Measurements from ENCODE around the gene RPS6KA2.

- TF ChIP-seq CTCF (IDR thresholded peaks at IDR 0.05) (no peak), TCF7L2 (IDR thresholded peaks at IDR 0.05; ENCODE audit: low read depth, low read length) (no peak), SIN3A (IDR thresholded peaks at IDR 0.05; ENCODE audit: borderline replicate concordance, insufficient read depth, low read depth, low read length) (no peak), REST (IDR thresholded peaks at IDR 0.05; ENCODE audit: insufficient read depth in 1 of 2, low read depth in 2 of 2, low read length in 1 of 2) (no peak)
Measured at GRCh38 chr6:166661327-166662085, 34.5 kb upstream of the RPS6KA2 start.

All from Panc1 (cell line).